ENCODE measurements around the gene CDK10. TPM values are rescaled to one million over a fixed set of nuclear protein-coding genes. Genes with fewer than 3 reads are reported as not detected.

The CDK10 gene
- total RNA-seq, 1 experiment from 2014 or later: 52.6 TPM

DNA sequence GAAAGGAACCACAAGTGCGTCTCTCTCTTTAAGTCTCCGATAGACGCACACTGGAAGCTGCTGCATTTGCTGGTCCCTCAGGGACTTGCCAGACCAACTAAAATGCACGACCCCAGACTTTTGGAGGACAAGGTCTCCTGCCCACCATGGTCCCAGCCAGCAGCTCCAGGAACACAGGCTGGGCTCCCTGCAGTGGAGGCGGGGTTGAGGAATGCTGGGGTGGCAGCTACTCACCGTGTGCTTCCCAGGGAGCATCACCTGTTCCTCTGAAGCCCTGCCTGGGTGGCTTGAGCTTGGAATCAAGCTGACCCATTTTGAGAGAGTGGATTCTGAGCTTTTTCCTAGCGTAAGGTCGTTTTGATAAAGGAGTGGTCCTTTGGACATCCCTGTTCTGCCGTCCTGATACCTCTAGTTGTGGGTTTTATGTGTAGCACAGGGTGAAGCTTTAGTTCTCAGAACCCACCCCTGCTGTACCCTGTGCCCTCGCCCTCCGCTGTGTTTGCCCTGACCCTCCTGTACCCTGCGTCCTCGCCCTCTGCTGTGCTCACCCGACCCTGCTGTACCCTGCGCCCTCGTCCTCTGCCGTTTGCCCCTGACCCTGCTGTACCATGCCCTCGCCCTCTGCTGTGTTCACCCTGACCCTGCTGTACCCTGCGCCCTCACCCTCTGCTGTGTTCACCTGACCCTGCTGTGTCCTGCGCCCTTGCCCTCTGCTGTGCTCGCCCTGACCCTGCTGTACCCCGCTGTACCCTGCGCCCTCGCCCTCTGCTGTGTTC is 45.8 kb downstream of the CDK10 start:
- intact Hi-C loops (cut with micrococcal nuclease; ENCODE audit: unreplicated experiment) (no loop called here), in situ Hi-C loops (cut with HindIII; ENCODE audit: low pct_unique_long_range_greater_than_20kb, low sequenced_read_pairs) (no loop called here)
- no peaks in the 10 kb centered on the region for H3K4me1 ChIP-seq (ENCODE audit: control insufficient read depth, insufficient read depth, low read length)
- no peak overlapping the region for H3K4me3 ChIP-seq (ENCODE audit: low read depth in 2 of 2, low read length in 2 of 2)
- BruUV-seq (replicated peaks): no TSS peak
- ATAC-seq (peak; percentile 52), DNase-seq (ENCODE audit: low read depth, low spot score) (no peak)
- no peaks in the 10 kb centered on the region for H3K27me3 ChIP-seq (ENCODE audit: control insufficient read depth, insufficient read depth, low read length)
- POLR2A ChIA-PET: no interaction called here
- H3K36me3 ChIP-seq (ENCODE audit: control insufficient read depth, insufficient read depth, low read length): peaks cover 5% of the 10 kb centered on the region; the same call in 1 of the 2 replicates
- CTCF ChIA-PET: no interaction called here
- H3K27ac ChIP-seq (ENCODE audit: low read length): no peak overlapping the region
- TF ChIP-seq, protein P1, sequence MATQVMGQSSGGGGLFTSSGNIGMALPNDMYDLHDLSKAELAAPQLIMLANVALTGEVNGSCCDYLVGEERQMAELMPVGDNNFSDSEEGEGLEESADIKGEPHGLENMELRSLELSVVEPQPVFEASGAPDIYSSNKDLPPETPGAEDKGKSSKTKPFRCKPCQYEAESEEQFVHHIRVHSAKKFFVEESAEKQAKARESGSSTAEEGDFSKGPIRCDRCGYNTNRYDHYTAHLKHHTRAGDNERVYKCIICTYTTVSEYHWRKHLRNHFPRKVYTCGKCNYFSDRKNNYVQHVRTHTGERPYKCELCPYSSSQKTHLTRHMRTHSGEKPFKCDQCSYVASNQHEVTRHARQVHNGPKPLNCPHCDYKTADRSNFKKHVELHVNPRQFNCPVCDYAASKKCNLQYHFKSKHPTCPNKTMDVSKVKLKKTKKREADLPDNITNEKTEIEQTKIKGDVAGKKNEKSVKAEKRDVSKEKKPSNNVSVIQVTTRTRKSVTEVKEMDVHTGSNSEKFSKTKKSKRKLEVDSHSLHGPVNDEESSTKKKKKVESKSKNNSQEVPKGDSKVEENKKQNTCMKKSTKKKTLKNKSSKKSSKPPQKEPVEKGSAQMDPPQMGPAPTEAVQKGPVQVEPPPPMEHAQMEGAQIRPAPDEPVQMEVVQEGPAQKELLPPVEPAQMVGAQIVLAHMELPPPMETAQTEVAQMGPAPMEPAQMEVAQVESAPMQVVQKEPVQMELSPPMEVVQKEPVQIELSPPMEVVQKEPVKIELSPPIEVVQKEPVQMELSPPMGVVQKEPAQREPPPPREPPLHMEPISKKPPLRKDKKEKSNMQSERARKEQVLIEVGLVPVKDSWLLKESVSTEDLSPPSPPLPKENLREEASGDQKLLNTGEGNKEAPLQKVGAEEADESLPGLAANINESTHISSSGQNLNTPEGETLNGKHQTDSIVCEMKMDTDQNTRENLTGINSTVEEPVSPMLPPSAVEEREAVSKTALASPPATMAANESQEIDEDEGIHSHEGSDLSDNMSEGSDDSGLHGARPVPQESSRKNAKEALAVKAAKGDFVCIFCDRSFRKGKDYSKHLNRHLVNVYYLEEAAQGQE (IDR thresholded peaks at IDR 0.05; ENCODE audit: insufficient read depth in 1 of 2, low read depth in 2 of 2, low read length in 1 of 2): no peak
- TF ChIP-seq SIN3A (IDR thresholded peaks at IDR 0.05; ENCODE audit: borderline replicate concordance, insufficient read depth, low read depth, low read length) (no peak), POLR2AphosphoS5 (IDR thresholded peaks at IDR 0.05; ENCODE audit: low read depth, low read length) (no peak; the same call in 1 of the 2 replicates), TCF7L2 (IDR thresholded peaks at IDR 0.05; ENCODE audit: low read depth, low read length) (no peak)
- TF ChIP-seq, protein P2, sequence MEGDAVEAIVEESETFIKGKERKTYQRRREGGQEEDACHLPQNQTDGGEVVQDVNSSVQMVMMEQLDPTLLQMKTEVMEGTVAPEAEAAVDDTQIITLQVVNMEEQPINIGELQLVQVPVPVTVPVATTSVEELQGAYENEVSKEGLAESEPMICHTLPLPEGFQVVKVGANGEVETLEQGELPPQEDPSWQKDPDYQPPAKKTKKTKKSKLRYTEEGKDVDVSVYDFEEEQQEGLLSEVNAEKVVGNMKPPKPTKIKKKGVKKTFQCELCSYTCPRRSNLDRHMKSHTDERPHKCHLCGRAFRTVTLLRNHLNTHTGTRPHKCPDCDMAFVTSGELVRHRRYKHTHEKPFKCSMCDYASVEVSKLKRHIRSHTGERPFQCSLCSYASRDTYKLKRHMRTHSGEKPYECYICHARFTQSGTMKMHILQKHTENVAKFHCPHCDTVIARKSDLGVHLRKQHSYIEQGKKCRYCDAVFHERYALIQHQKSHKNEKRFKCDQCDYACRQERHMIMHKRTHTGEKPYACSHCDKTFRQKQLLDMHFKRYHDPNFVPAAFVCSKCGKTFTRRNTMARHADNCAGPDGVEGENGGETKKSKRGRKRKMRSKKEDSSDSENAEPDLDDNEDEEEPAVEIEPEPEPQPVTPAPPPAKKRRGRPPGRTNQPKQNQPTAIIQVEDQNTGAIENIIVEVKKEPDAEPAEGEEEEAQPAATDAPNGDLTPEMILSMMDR (IDR thresholded peaks at IDR 0.05): no peak
- no peaks in the 10 kb centered on the region for H3K9me3 ChIP-seq (ENCODE audit: control insufficient read depth, insufficient read depth, low read depth, low read length)

DNA sequence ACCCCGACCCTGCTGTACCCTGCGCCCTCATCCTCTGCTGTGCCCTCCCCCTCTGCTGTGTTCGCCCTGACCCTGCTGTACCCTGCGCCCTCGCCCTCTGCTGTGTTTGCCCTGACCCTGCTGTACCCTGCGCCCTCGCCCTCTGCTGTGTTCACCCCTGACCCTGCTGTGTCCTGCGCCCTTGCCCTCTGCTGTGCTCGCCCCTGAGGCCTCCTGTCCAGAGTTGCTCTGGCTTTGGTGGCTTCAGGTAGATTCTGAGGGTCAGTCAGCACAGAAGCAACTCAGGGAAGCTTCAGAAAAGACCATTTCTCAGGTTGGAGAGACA is 46.4 kb downstream of the CDK10 start:
- H3K36me3 ChIP-seq (ENCODE audit: control insufficient read depth, insufficient read depth, low read length): peaks cover 5% of the 10 kb centered on the region; the same call in 1 of the 2 replicates
- H3K27me3 ChIP-seq (ENCODE audit: control insufficient read depth, insufficient read depth, low read length): no peaks in the 10 kb centered on the region
- ChIA-PET CTCF (no interaction called here), POLR2A (no interaction called here)
- TF ChIP-seq SIN3A (IDR thresholded peaks at IDR 0.05; ENCODE audit: borderline replicate concordance, insufficient read depth, low read depth, low read length): no peak
- TF ChIP-seq, protein P1 (IDR thresholded peaks at IDR 0.05; ENCODE audit: insufficient read depth in 1 of 2, low read depth in 2 of 2, low read length in 1 of 2): no peak
- TF ChIP-seq, protein P2 (IDR thresholded peaks at IDR 0.05): no peak
- TF ChIP-seq TCF7L2 (IDR thresholded peaks at IDR 0.05; ENCODE audit: low read depth, low read length): no peak
- no peak for TF ChIP-seq POLR2AphosphoS5 (IDR thresholded peaks at IDR 0.05; ENCODE audit: low read depth, low read length)
- no TSS peak for BruUV-seq (replicated peaks)
- intact Hi-C loops (cut with micrococcal nuclease; ENCODE audit: unreplicated experiment): no loop called here
- in situ Hi-C loops (cut with HindIII; ENCODE audit: low pct_unique_long_range_greater_than_20kb, low sequenced_read_pairs): no loop called here
- H3K4me3 ChIP-seq (ENCODE audit: low read depth in 2 of 2, low read length in 2 of 2): no peak overlapping the region
- H3K9me3 ChIP-seq (ENCODE audit: control insufficient read depth, insufficient read depth, low read depth, low read length): no peaks in the 10 kb centered on the region
- no peak for DNase-seq (ENCODE audit: low read depth, low spot score)
- peak; percentile 36 for ATAC-seq
- no peaks in the 10 kb centered on the region for H3K4me1 ChIP-seq (ENCODE audit: control insufficient read depth, insufficient read depth, low read length)
- H3K27ac ChIP-seq (ENCODE audit: low read length): no peak overlapping the region
